CD14-positive monocyte (primary cell): ENCODE results near the gene COBLL1. TPM values are rescaled to one million over a fixed set of nuclear protein-coding genes. Genes with fewer than 3 reads are reported as not detected.

Experiments
- DNase-seq, 3 donors: peaks; one replicate each; pipeline ENCODE4 v3.0.0-alpha.2; 2011 to 2022
- H2AFZ ChIP-seq: 2 replicates; pipeline ENCODE4 v1.6.0; 2012; ENCODE audit warnings: mild to moderate bottlenecking, low read depth, low read length, inconsistent platforms; ENCODE audit not compliant: insufficient read depth, poor library complexity, severe bottlenecking
- H3K27ac ChIP-seq, 2 donors: 1 replicate in 1 of 2; 2 replicates in 1 of 2; pipeline ENCODE4 v1.5.1; 2012 to 2013; ENCODE audit warnings: low read length in 2 of 2, control low read depth in 1 of 2, inconsistent platforms in 1 of 2, low read depth in 1 of 2, mild to moderate bottlenecking in 1 of 2
- H3K27me3 ChIP-seq, 2 donors: one replicate each; pipeline versions ENCODE4 v1.6.0 to v1.6.1; 2011 to 2013; ENCODE audit warnings: low read length in 2 of 2; ENCODE audit not compliant: control insufficient read depth in 2 of 2, insufficient read depth in 2 of 2
- H3K36me3 ChIP-seq, 2 donors: replicated peaks in 1 of 2; 1 replicate in 1 of 2; 2 replicates in 1 of 2; pipeline versions ENCODE4 v1.5.1 to v1.6.1; 2012 to 2013; ENCODE audit warnings: low read length in 2 of 2, control low read depth in 1 of 2, inconsistent platforms in 1 of 2, mild to moderate bottlenecking in 1 of 2; ENCODE audit not compliant: insufficient read depth in 2 of 2, control insufficient read depth in 1 of 2
- H3K4me1 ChIP-seq, 2 donors: 1 replicate in 1 of 2; 2 replicates in 1 of 2; pipeline versions ENCODE4 v1.5.1 to v1.6.1; 2012 to 2013; ENCODE audit warnings: low read length in 2 of 2, control low read depth in 1 of 2, inconsistent platforms in 1 of 2, mild to moderate bottlenecking in 1 of 2, moderate library complexity in 1 of 2; ENCODE audit not compliant: insufficient read depth in 2 of 2, control insufficient read depth in 1 of 2
- H3K4me2 ChIP-seq: replicated peaks from 2 replicates; pipeline ENCODE3; 2012; ENCODE audit warnings: low read length, moderate library complexity, mild to moderate bottlenecking; ENCODE audit not compliant: poor library complexity, severe bottlenecking; ENCODE audit errors: extremely low read depth
- H3K4me3 ChIP-seq, 3 experiments: fragments of 200-600 bp in 1 of 3; sonication (generic) in 1 of 3; replicated peaks in 1 of 3; 1 replicate in 2 of 3; 2 replicates in 1 of 3; pipeline ENCODE4 v1.5.1; 2011 to 2013; ENCODE audit warnings: low read length in 3 of 3, mild to moderate bottlenecking in 3 of 3, control low read depth in 2 of 3, low read depth in 2 of 3, inconsistent platforms in 1 of 3, moderate library complexity in 1 of 3
- H3K79me2 ChIP-seq: 2 replicates; pipeline ENCODE4 v1.6.0; 2012; ENCODE audit warnings: mild to moderate bottlenecking, control low read depth, inconsistent platforms, low read length, moderate library complexity; ENCODE audit not compliant: insufficient read depth
- H3K9ac ChIP-seq: 2 replicates; pipeline ENCODE4 v1.6.0; 2017; ENCODE audit warnings: low read length, mild to moderate bottlenecking; ENCODE audit not compliant: insufficient read depth, poor library complexity, severe bottlenecking
- H3K9me3 ChIP-seq, 2 donors: replicated peaks in 1 of 2; 1 replicate in 1 of 2; 2 replicates in 1 of 2; pipeline versions ENCODE4 v1.5.1 to v1.6.1; 2012 to 2013; ENCODE audit warnings: low read length in 2 of 2, control low read depth in 1 of 2; ENCODE audit not compliant: control insufficient read depth in 1 of 2, insufficient read depth in 1 of 2
- H4K20me1 ChIP-seq: 2 replicates; pipeline ENCODE4 v1.6.0; 2012; ENCODE audit warnings: mild to moderate bottlenecking, low read length, control low read depth, moderate library complexity; ENCODE audit not compliant: insufficient read depth
- H3K27ac Mint-ChIP-seq, 7 donors: one replicate each; pipeline ENCODE4 v1.8.0; 2020; ENCODE audit warnings: mild to moderate bottlenecking in 7 of 7, mixed read lengths in 7 of 7, moderate library complexity in 6 of 7, inconsistent platforms in 2 of 7
- H3K27me3 Mint-ChIP-seq, 3 donors: one replicate each; pipeline ENCODE4 v1.8.0; 2021 to 2022; ENCODE audit warnings: low read depth in 3 of 3, mild to moderate bottlenecking in 3 of 3, mixed read lengths in 3 of 3, moderate library complexity in 3 of 3, inconsistent platforms in 1 of 3
- H3K36me3 Mint-ChIP-seq, 2 donors: one replicate each; pipeline ENCODE4 v1.8.0; 2020; ENCODE audit warnings: mixed read lengths in 2 of 2, inconsistent platforms in 1 of 2, mild to moderate bottlenecking in 1 of 2
- H3K4me1 Mint-ChIP-seq: one replicate; pipeline ENCODE4 v1.8.0; 2020; ENCODE audit warnings: mild to moderate bottlenecking, mixed read lengths
- H3K4me3 Mint-ChIP-seq, 2 donors: one replicate each; pipeline ENCODE4 v1.8.0; 2020; ENCODE audit warnings: mild to moderate bottlenecking in 2 of 2, mixed read lengths in 2 of 2, moderate library complexity in 1 of 2
- H3K9me3 Mint-ChIP-seq, 7 donors: one replicate each; pipeline ENCODE4 v1.8.0; 2020 to 2022; ENCODE audit warnings: mixed read lengths in 7 of 7, mild to moderate bottlenecking in 6 of 7, moderate library complexity in 6 of 7, inconsistent platforms in 2 of 7
- WGBS: methylation state at CpG from one replicate; pipeline ENCODE4 v1.1.5; 2013; ENCODE audit warnings: missing lambda C conversion rate; ENCODE audit not compliant: insufficient coverage; 5-methylcytosine and 5-hydroxymethylcytosine counted together
- intact Hi-C, 2 donors: fragments of 100-400 bp; cut with micrococcal nuclease; formaldehyde crosslinking; loops; one replicate each; pipeline versions ENCODE4 v1.15.0 to v1.15.1; 2023
- polyA plus RNA-seq, 3 donors: library from polyadenylated mRNA; depleted of rRNA in 1 of 3; unstranded in 2 of 3; stranded (reverse) in 1 of 3; fragments of 300-500 nt in 2 of 3; fragments of >200 nt in 1 of 3; fragmentation: Illumina TruSeq in 2 of 3; gene quantifications; 1 replicate in 2 of 3; 2 replicates in 1 of 3; pipeline ENCODE4 v1.2.3, GENCODE V29; 2012 to 2021
- TF ChIP-seq, protein P1 (sequence below): fragments of 200-600 bp; IDR thresholded peaks from one replicate; pipeline ENCODE4 v1.8.0; 2022; ENCODE audit warnings: antibody characterized with exemption, mild to moderate bottlenecking

Gene COBLL1
- polyA plus RNA-seq, 3 donors, result 0.18 to 0.54 (median 0.24) TPM

DNA sequence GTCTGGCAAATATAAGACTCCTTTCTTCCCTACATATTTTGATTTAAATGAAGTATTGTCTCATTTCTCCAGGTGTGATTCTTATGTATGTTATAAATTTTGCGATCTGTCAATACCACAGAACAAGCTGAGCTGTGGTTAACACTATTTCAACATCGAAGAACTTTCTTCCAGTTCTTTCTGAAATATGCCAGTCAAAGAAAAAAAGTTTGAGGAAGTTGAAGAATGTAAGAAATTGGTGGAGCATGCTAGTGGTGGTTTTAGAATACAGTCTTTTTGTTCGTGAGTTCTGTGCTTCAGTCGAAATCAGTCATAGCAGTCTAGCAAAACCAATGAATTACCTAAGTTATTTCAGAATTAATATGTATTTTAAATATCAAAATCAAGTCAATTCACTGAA, 8.6 kb upstream of the COBLL1 start:
- peaks cover 0 to 4% (median 4%) of the 10 kb centered on the region in 3 donors for H3K27me3 Mint-ChIP-seq
- Histone ChIP-seq H3K27me3 (no peaks in the 10 kb centered on the region), H3K4me1 (peaks cover 0 to 6% of the 10 kb centered on the region in 2 donors), H3K27ac (no peak overlapping the region), H3K9me3 (no peaks in the 10 kb centered on the region), H4K20me1 (no peaks in the 10 kb centered on the region), H3K36me3 (no peaks in the 10 kb centered on the region), H3K4me2 (no peak overlapping the region), H3K79me2 (no peaks in the 10 kb centered on the region), H2AFZ (no peak overlapping the region), H3K9ac (no peak overlapping the region), H3K4me3 (no peak overlapping the region)
- peak in 2 of 3 donors; percentile 44 for DNase-seq
- H3K36me3 Mint-ChIP-seq, result no peaks in the 10 kb centered on the region
- WGBS, result no CpG with 5 or more reads among the region's 4 CpGs
- H3K4me3 Mint-ChIP-seq, result peak overlapping the region in 1 of 2 donors; percentile 60
- peaks cover 8% of the 10 kb centered on the region for H3K4me1 Mint-ChIP-seq
- intact Hi-C loops, result no loop called here
- H3K27ac Mint-ChIP-seq, result no peak overlapping the region
- TF ChIP-seq, protein P1, sequence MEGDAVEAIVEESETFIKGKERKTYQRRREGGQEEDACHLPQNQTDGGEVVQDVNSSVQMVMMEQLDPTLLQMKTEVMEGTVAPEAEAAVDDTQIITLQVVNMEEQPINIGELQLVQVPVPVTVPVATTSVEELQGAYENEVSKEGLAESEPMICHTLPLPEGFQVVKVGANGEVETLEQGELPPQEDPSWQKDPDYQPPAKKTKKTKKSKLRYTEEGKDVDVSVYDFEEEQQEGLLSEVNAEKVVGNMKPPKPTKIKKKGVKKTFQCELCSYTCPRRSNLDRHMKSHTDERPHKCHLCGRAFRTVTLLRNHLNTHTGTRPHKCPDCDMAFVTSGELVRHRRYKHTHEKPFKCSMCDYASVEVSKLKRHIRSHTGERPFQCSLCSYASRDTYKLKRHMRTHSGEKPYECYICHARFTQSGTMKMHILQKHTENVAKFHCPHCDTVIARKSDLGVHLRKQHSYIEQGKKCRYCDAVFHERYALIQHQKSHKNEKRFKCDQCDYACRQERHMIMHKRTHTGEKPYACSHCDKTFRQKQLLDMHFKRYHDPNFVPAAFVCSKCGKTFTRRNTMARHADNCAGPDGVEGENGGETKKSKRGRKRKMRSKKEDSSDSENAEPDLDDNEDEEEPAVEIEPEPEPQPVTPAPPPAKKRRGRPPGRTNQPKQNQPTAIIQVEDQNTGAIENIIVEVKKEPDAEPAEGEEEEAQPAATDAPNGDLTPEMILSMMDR, result no peak
- H3K9me3 Mint-ChIP-seq, result peaks cover 0 to 3% (median 0%) of the 10 kb centered on the region in 7 donors

DNA sequence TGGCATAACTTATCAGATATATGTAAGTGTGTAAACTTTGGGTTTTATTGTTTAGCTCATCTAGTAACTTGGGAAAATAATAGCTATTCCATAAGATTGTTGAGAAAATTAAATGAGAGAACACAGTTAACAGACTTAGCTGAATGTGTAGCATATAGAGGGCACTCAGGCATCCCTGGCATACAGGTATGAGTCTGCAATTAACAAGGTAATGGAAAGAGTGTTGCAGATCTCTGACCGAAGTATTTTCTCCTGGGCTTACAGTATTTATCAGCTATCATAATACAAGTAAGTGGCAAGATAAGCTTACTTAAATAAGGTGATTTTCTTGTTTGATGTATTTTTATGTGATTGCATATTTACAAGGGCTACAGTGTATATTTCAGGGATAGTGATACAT, 7.9 kb upstream of the COBLL1 start:
- Histone ChIP-seq H3K4me1 (peaks cover 0 to 6% of the 10 kb centered on the region in 2 donors), H3K27ac (no peak overlapping the region), H3K4me2 (no peak overlapping the region), H3K4me3 (no peak overlapping the region), H4K20me1 (no peaks in the 10 kb centered on the region), H3K9ac (no peak overlapping the region), H3K79me2 (no peaks in the 10 kb centered on the region), H3K36me3 (no peaks in the 10 kb centered on the region), H2AFZ (no peak overlapping the region), H3K9me3 (no peaks in the 10 kb centered on the region), H3K27me3 (no peaks in the 10 kb centered on the region)
- Mint-ChIP-seq H3K27ac (no peak overlapping the region), H3K4me3 (no peak overlapping the region), H3K4me1 (peaks cover 8% of the 10 kb centered on the region), H3K27me3 (peaks cover 0 to 4% (median 4%) of the 10 kb centered on the region in 3 donors), H3K36me3 (no peaks in the 10 kb centered on the region), H3K9me3 (peaks cover 0 to 3% (median 0%) of the 10 kb centered on the region in 7 donors)
- DNase-seq, result no peak
- TF ChIP-seq, protein P1, result no peak
- WGBS, result no CpG with 5 or more reads among the region's 1 CpG
- intact Hi-C loops, result no loop called here
